Skeletal muscle satellite cell (primary cell): ENCODE data around the gene OSBPL7.
A peak's percentile ranks its signal among the peaks of the same experiment; 100 is the strongest.

ENCODE experiments used
- H3K27me3 ChIP-seq: 2 replicates; pipeline ENCODE4 v1.7.0; 2013; ENCODE audit warnings: low read length; ENCODE audit not compliant: control insufficient read depth, insufficient read depth
- H3K36me3 ChIP-seq: 2 replicates; pipeline ENCODE4 v1.7.0; 2013; ENCODE audit warnings: mild to moderate bottlenecking, control low read depth, low read length; ENCODE audit not compliant: insufficient read depth
- H3K4me1 ChIP-seq: 2 replicates; pipeline ENCODE4 v1.7.0; 2013; ENCODE audit warnings: low read length; ENCODE audit not compliant: control insufficient read depth, insufficient read depth
- H3K4me2 ChIP-seq: 2 replicates; pipeline ENCODE4 v1.7.0; 2013; ENCODE audit warnings: mild to moderate bottlenecking, low read length
- H3K4me3 ChIP-seq: 2 replicates; pipeline ENCODE4 v1.7.0; 2013; ENCODE audit warnings: low read length
- H3K9ac ChIP-seq: 2 replicates; pipeline ENCODE4 v1.7.0; 2013; ENCODE audit warnings: mild to moderate bottlenecking, low read depth, low read length, moderate library complexity
- H3K9me3 ChIP-seq: replicated peaks from 2 replicates; pipeline ENCODE4 v1.7.0; 2013; ENCODE audit warnings: mild to moderate bottlenecking, control low read depth, low read length

The OSBPL7 gene

GRCh38 chr17:47801176-47801765 is 20.3 kb downstream of the OSBPL7 start:
- H3K9me3 ChIP-seq = no peaks in the 10 kb centered on the region
- H3K36me3 ChIP-seq = no peaks in the 10 kb centered on the region
- H3K9ac ChIP-seq = no peak overlapping the region
- no peak overlapping the region for H3K4me2 ChIP-seq
- peaks cover 59% of the 10 kb centered on the region for H3K27me3 ChIP-seq
- H3K4me1 ChIP-seq = no peaks in the 10 kb centered on the region
- H3K4me3 ChIP-seq = no peak overlapping the region

- H3K4me2 ChIP-seq = no peak overlapping the region
- no peak overlapping the region for H3K9ac ChIP-seq
- H3K4me3 ChIP-seq = no peak overlapping the region
- no peaks in the 10 kb centered on the region for H3K9me3 ChIP-seq
- no peaks in the 10 kb centered on the region for H3K4me1 ChIP-seq
- no peaks in the 10 kb centered on the region for H3K36me3 ChIP-seq
- peaks cover 61% of the 10 kb centered on the region for H3K27me3 ChIP-seq
Observed at GRCh38 chr17:47800686-47801085, 20.9 kb downstream of the OSBPL7 start.

- H3K4me3 ChIP-seq = no peak overlapping the region
Observed at GRCh38 chr17:47797797-47798196, 23.8 kb downstream of the OSBPL7 start.

GRCh38 chr17:47792979-47793378 is 28.6 kb downstream of the OSBPL7 start:
- no peaks in the 10 kb centered on the region for H3K9me3 ChIP-seq
- no peak overlapping the region for H3K4me3 ChIP-seq
- H3K36me3 ChIP-seq = no peaks in the 10 kb centered on the region
- H3K9ac ChIP-seq = no peak overlapping the region
- H3K4me1 ChIP-seq = peaks cover 4% of the 10 kb centered on the region
- H3K4me2 ChIP-seq = no peak overlapping the region
- H3K27me3 ChIP-seq = peaks cover 79% of the 10 kb centered on the region

More at GRCh38 chr17:47797797-47798196, 23.8 kb downstream of the OSBPL7 start:
- H3K27me3 ChIP-seq = peaks cover 70% of the 10 kb centered on the region
- no peaks in the 10 kb centered on the region for H3K36me3 ChIP-seq
- H3K4me1 ChIP-seq = no peaks in the 10 kb centered on the region
- H3K9ac ChIP-seq = no peak overlapping the region
- no peaks in the 10 kb centered on the region for H3K9me3 ChIP-seq
- no peak overlapping the region for H3K4me2 ChIP-seq

GRCh38 chr17:47792457-47792856 is 29.1 kb downstream of the OSBPL7 start:
- H3K4me3 ChIP-seq = no peak overlapping the region
- H3K9ac ChIP-seq = no peak overlapping the region
- peaks cover 77% of the 10 kb centered on the region for H3K27me3 ChIP-seq
- H3K4me2 ChIP-seq = no peak overlapping the region
- H3K36me3 ChIP-seq = no peaks in the 10 kb centered on the region
- H3K4me1 ChIP-seq = peaks cover 4% of the 10 kb centered on the region
- no peaks in the 10 kb centered on the region for H3K9me3 ChIP-seq

- no peak overlapping the region for H3K9ac ChIP-seq
- no peak overlapping the region for H3K4me3 ChIP-seq
- H3K36me3 ChIP-seq = no peaks in the 10 kb centered on the region
- no peaks in the 10 kb centered on the region for H3K9me3 ChIP-seq
- peaks cover 79% of the 10 kb centered on the region for H3K27me3 ChIP-seq
- peaks cover 4% of the 10 kb centered on the region for H3K4me1 ChIP-seq
- H3K4me2 ChIP-seq = no peak overlapping the region
Observed at GRCh38 chr17:47791025-47791424, 30.6 kb downstream of the OSBPL7 start.

GRCh38 chr17:47789611-47790561 is 31.7 kb downstream of the OSBPL7 start:
- no peaks in the 10 kb centered on the region for H3K9me3 ChIP-seq
- H3K27me3 ChIP-seq = peaks cover 78% of the 10 kb centered on the region
- no peak overlapping the region for H3K9ac ChIP-seq
- H3K4me2 ChIP-seq = peak overlapping the region; percentile 78
- H3K4me3 ChIP-seq = peak overlapping the region; percentile 64
- H3K36me3 ChIP-seq = no peaks in the 10 kb centered on the region
- H3K4me1 ChIP-seq = peaks cover 4% of the 10 kb centered on the region

- Histone ChIP-seq H3K9me3 (no peaks in the 10 kb centered on the region), H3K36me3 (no peaks in the 10 kb centered on the region), H3K4me3 (no peak overlapping the region), H3K4me1 (peaks cover 4% of the 10 kb centered on the region), H3K9ac (no peak overlapping the region), H3K4me2 (no peak overlapping the region), H3K27me3 (peaks cover 65% of the 10 kb centered on the region)
Observed at GRCh38 chr17:47785538-47786123, 36.0 kb downstream of the OSBPL7 start.

- Histone ChIP-seq H3K36me3 (no peaks in the 10 kb centered on the region), H3K27me3 (peaks cover 69% of the 10 kb centered on the region), H3K4me3 (no peak overlapping the region), H3K9me3 (no peaks in the 10 kb centered on the region), H3K9ac (no peak overlapping the region), H3K4me2 (no peak overlapping the region), H3K4me1 (no peaks in the 10 kb centered on the region)
Observed at GRCh38 chr17:47781397-47781796, 40.2 kb downstream of the OSBPL7 start.

GRCh38 chr17:47778184-47778635 is 43.4 kb downstream of the OSBPL7 start:
- no peak overlapping the region for H3K9ac ChIP-seq
- H3K4me3 ChIP-seq = no peak overlapping the region
- peaks cover 75% of the 10 kb centered on the region for H3K27me3 ChIP-seq

GRCh38 chr17:47776330-47777197 is 45.0 kb downstream of the OSBPL7 start:
- peaks cover 76% of the 10 kb centered on the region for H3K27me3 ChIP-seq

More at GRCh38 chr17:47778184-47778635, 43.4 kb downstream of the OSBPL7 start:
- Histone ChIP-seq H3K36me3 (no peaks in the 10 kb centered on the region), H3K4me1 (no peaks in the 10 kb centered on the region), H3K9me3 (no peaks in the 10 kb centered on the region), H3K4me2 (no peak overlapping the region)

More at GRCh38 chr17:47776330-47777197, 45.0 kb downstream of the OSBPL7 start:
- Histone ChIP-seq H3K4me3 (no peak overlapping the region), H3K4me2 (no peak overlapping the region), H3K4me1 (no peaks in the 10 kb centered on the region), H3K36me3 (no peaks in the 10 kb centered on the region), H3K9ac (no peak overlapping the region), H3K9me3 (no peaks in the 10 kb centered on the region)
